Panc1 (cell line): Measurements from ENCODE around the gene LIN7B. TPM values are rescaled to one million over a fixed set of nuclear protein-coding genes. Genes with fewer than 3 reads are reported as not detected.
A peak's percentile ranks its signal among the peaks of the same experiment; 100 is the strongest.

Experiments used
- ATAC-seq: fragments of 200-7000 bp; cut with Tn5 transposase; 2 replicates; pipeline ENCODE4 v1.9.1; 2020; ENCODE audit warnings: mild to moderate bottlenecking, moderate library complexity
- BruUV-seq: library from RNA; stranded (reverse); fragments of 400-500 nt; replicated peaks from 2 replicates; lab custom pipeline; 2021; lab: Mats Ljungman, UMichigan
- CTCF ChIA-PET: fragments of 300-600 bp; sonication (Branson Sonifier 250); formaldehyde crosslinking; loops from one replicate; lab custom pipeline; 2022; ENCODE audit warnings: antibody characterized with exemption; lab: Charles Lee
- POLR2A ChIA-PET: fragments of 300-600 bp; sonication (Branson Sonifier 250); formaldehyde crosslinking; loops from one replicate; lab custom pipeline; 2022; ENCODE audit warnings: antibody characterized with exemption; lab: Charles Lee
- DNase-seq: peaks from one replicate; pipeline ENCODE4 v3.0.0-alpha.2; 2010; ENCODE audit warnings: low read depth, low spot score
- H3K27ac ChIP-seq: 2 replicates; pipeline ENCODE4 v1.5.1; 2011; ENCODE audit warnings: mild to moderate bottlenecking, low read length, inconsistent platforms
- H3K27me3 ChIP-seq: fragments of 200-500 bp; sonication (Bioruptor generic); 2 replicates; pipeline ENCODE4 v1.6.0; 2014; ENCODE audit warnings: low read length, inconsistent platforms; ENCODE audit not compliant: control insufficient read depth, insufficient read depth
- H3K36me3 ChIP-seq: fragments of 200-500 bp; sonication (Bioruptor generic); 2 replicates; pipeline ENCODE4 v1.5.1; 2014; ENCODE audit warnings: inconsistent platforms, mild to moderate bottlenecking, low read length, moderate library complexity; ENCODE audit not compliant: control insufficient read depth, insufficient read depth
- H3K4me1 ChIP-seq: 2 replicates; pipeline ENCODE4 v1.5.1; 2011; ENCODE audit warnings: inconsistent platforms, mild to moderate bottlenecking, low read length, moderate library complexity; ENCODE audit not compliant: control insufficient read depth, insufficient read depth
- H3K4me3 ChIP-seq, 2 experiments: 2 replicates each; pipeline ENCODE4 v1.5.1; 2011 to 2012; ENCODE audit warnings: low read depth in 2 of 2, low read length in 2 of 2, mild to moderate bottlenecking in 2 of 2, inconsistent platforms in 1 of 2, moderate library complexity in 1 of 2
- H3K9me3 ChIP-seq: fragments of 200-500 bp; sonication (Bioruptor generic); 2 replicates; pipeline ENCODE4 v1.5.1; 2014; ENCODE audit warnings: low read depth, mild to moderate bottlenecking, inconsistent platforms, low read length, moderate library complexity; ENCODE audit not compliant: control insufficient read depth, insufficient read depth
- POLR2AphosphoS5 ChIP-seq: IDR thresholded peaks from 2 replicates; pipeline ENCODE4 v1.6.1; 2012; ENCODE audit warnings: mild to moderate bottlenecking, low read depth, low read length, moderate library complexity
- SIN3A ChIP-seq: IDR thresholded peaks from 2 replicates; pipeline ENCODE4 v1.6.1; 2012; ENCODE audit warnings: low read depth, mild to moderate bottlenecking, low read length, moderate library complexity, borderline replicate concordance; ENCODE audit not compliant: insufficient read depth
- TCF7L2 ChIP-seq: IDR thresholded peaks from 2 replicates; pipeline ENCODE4 v1.6.1; 2011; ENCODE audit warnings: mild to moderate bottlenecking, low read depth, low read length, inconsistent platforms
- in situ Hi-C: cut with HindIII; loops from 2 replicates; pipeline ENCODE4 v1.10.0; 2016; ENCODE audit warnings: low sequenced_read_pairs, low pct_unique_long_range_greater_than_20kb
- intact Hi-C: fragments of 100-400 bp; cut with micrococcal nuclease; formaldehyde crosslinking; loops from one replicate; pipeline ENCODE4 v1.10.0; 2022; ENCODE audit not compliant: unreplicated experiment
- total RNA-seq: library from RNA; stranded (reverse); gene quantifications from one replicate; pipeline ENCODE4 v1.2.1, GENCODE V29; 2021; ENCODE audit not compliant: unreplicated experiment
- TF ChIP-seq, protein P1 (sequence below): fragments of 450-650 bp; IDR thresholded peaks from 2 replicates; pipeline ENCODE4 v1.5.1; 2017; ENCODE audit warnings: mild to moderate bottlenecking
- TF ChIP-seq, protein P2 (sequence below), 2 experiments: IDR thresholded peaks; 2 replicates each; pipeline ENCODE4 v1.6.1; 2011 to 2012; ENCODE audit warnings: low read depth in 2 of 2, control low read depth in 1 of 2, low read length in 1 of 2, mild to moderate bottlenecking in 1 of 2, moderate library complexity in 1 of 2; ENCODE audit not compliant: insufficient read depth in 1 of 2

LIN7B gene
- total RNA-seq, 1 experiment from 2014 or later, result 6.4 TPM

DNA sequence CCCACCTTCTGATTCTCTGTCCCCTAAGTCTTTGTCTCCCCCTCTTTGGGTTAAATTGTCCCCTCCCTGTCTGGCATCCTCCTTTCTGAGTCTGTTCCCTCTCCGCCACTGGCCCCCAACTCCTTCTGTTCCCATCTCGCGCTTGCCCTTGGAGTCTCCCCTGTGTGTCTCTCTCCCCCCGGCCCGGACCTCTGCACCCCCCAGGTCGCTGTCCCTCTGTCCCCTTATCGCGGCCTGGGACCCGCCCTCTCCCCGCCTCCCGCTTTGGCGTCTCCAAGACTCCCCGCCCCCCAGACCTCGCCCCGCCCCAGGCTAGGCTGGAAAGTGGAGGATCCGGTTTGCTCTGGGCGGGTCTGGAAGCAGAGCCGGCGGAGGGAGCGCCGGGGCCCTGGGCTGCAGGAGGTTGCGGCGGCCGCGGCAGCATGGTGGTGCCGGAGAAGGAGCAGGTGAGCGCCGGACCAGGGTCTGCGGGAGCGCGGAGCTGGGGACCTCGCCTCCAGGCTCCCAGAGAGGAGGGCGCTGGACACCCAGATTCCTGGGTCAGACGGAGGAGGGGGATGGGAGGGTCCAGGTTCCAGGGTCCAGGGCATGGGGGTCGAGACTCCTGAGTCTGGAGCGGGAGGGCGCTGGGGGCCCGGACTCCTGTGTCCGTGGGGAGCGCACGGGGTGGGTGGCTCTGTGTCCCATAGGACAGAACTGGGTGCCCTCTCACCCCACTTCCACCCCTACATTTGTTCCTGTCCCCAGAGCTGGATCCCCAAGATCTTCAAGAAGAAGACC is 43.5 kb downstream of the LIN7B start, which contains the start of gene TRPM4:
TRPM4 (plus strand) TSS at position 348 of the 780 bp plus-strand sequence; CDS start at position 423, 75 bp downstream.
- Histone ChIP-seq H3K4me1 (peaks cover 4% of the 10 kb centered on the region; the same call in 1 of the 2 replicates), H3K9me3 (no peaks in the 10 kb centered on the region), H3K27ac (peak within 1 kb of the TSS; percentile 70), H3K36me3 (no peaks in the 10 kb centered on the region), H3K27me3 (no peaks in the 10 kb centered on the region), H3K4me3 (peak within 1 kb of the TSS; percentile 74)
- ATAC-seq, result peak; percentile 96
- BruUV-seq, result no TSS peak
- in situ Hi-C loops, result no loop called here
- TF ChIP-seq, protein P1, sequence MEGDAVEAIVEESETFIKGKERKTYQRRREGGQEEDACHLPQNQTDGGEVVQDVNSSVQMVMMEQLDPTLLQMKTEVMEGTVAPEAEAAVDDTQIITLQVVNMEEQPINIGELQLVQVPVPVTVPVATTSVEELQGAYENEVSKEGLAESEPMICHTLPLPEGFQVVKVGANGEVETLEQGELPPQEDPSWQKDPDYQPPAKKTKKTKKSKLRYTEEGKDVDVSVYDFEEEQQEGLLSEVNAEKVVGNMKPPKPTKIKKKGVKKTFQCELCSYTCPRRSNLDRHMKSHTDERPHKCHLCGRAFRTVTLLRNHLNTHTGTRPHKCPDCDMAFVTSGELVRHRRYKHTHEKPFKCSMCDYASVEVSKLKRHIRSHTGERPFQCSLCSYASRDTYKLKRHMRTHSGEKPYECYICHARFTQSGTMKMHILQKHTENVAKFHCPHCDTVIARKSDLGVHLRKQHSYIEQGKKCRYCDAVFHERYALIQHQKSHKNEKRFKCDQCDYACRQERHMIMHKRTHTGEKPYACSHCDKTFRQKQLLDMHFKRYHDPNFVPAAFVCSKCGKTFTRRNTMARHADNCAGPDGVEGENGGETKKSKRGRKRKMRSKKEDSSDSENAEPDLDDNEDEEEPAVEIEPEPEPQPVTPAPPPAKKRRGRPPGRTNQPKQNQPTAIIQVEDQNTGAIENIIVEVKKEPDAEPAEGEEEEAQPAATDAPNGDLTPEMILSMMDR, result no peak
- TF ChIP-seq SIN3A (no peak), TCF7L2 (no peak), POLR2AphosphoS5 (peak; percentile 41; the same call in 1 of the 2 replicates)
- ChIA-PET POLR2A (no interaction called here), CTCF (no interaction called here)
- intact Hi-C loops, result no loop called here
- DNase-seq, result no peak

DNA sequence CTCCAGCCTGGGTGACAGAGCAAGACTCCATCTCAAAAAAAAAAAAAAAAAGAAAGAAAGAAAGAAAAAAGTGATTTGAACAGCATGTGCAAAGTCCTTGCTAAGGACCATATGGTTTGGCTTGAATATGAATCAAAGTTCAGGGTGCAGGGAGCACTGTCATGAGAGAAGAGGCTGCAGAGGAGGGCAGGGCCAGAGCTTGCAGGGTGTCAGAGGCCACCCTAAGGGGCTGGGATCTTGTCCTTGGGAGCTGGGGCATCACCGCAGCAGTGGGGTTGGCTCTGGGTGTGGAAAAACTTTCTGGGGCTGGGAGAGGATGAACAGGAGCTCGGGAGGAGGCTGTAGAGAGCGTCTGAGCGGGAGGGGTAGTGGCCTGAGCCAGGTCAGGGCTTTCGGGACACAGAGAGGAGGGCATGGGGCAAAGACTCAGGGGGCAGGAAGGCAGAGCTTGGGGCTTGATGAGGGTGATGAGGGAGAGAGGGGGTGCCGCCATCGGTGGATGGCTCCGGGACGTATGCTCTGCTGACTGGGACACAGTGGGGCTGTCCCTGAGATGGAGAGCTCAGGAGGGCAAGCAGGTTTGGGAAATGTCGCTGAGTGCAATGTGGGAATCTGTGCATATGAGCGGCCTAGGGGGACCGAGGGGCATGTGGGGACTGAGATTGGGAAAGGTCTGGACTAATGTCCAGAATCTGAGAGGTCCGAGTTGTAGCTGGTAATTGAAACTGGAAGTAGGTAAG is 46.5 kb downstream of the LIN7B start:
- ATAC-seq (no peak), DNase-seq (no peak)
- Histone ChIP-seq H3K27ac (no peak overlapping the region), H3K4me3 (no peak overlapping the region), H3K36me3 (no peaks in the 10 kb centered on the region), H3K27me3 (no peaks in the 10 kb centered on the region), H3K9me3 (no peaks in the 10 kb centered on the region), H3K4me1 (peaks cover 4% of the 10 kb centered on the region; the same call in 1 of the 2 replicates)
- intact Hi-C loops (no loop called here), in situ Hi-C loops (no loop called here)
- TF ChIP-seq POLR2AphosphoS5, result no peak
- no peak for TF ChIP-seq SIN3A
- TF ChIP-seq, protein P2, sequence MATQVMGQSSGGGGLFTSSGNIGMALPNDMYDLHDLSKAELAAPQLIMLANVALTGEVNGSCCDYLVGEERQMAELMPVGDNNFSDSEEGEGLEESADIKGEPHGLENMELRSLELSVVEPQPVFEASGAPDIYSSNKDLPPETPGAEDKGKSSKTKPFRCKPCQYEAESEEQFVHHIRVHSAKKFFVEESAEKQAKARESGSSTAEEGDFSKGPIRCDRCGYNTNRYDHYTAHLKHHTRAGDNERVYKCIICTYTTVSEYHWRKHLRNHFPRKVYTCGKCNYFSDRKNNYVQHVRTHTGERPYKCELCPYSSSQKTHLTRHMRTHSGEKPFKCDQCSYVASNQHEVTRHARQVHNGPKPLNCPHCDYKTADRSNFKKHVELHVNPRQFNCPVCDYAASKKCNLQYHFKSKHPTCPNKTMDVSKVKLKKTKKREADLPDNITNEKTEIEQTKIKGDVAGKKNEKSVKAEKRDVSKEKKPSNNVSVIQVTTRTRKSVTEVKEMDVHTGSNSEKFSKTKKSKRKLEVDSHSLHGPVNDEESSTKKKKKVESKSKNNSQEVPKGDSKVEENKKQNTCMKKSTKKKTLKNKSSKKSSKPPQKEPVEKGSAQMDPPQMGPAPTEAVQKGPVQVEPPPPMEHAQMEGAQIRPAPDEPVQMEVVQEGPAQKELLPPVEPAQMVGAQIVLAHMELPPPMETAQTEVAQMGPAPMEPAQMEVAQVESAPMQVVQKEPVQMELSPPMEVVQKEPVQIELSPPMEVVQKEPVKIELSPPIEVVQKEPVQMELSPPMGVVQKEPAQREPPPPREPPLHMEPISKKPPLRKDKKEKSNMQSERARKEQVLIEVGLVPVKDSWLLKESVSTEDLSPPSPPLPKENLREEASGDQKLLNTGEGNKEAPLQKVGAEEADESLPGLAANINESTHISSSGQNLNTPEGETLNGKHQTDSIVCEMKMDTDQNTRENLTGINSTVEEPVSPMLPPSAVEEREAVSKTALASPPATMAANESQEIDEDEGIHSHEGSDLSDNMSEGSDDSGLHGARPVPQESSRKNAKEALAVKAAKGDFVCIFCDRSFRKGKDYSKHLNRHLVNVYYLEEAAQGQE (IDR thresholded peaks at IDR 0.05; ENCODE audit: insufficient read depth in 1 of 2, low read depth in 2 of 2, low read length in 1 of 2), result no peak
- no peak for TF ChIP-seq TCF7L2
- TF ChIP-seq, protein P1, result no peak
- POLR2A ChIA-PET, result no interaction called here
- CTCF ChIA-PET, result interaction anchor here (0.6 kb wide), 1 partner anchor 42 kb away, joined by 4 read pairs; no protein-coding TSS in a partner anchor
- TSS peak; percentile 60 for BruUV-seq
